ENCODE measurements around the gene GALNT18. TPM values are rescaled to one million over a fixed set of nuclear protein-coding genes. Genes with fewer than 3 reads are reported as not detected.

Gene GALNT18
- total RNA-seq, 1 experiment from 2014 or later: not detected

DNA sequence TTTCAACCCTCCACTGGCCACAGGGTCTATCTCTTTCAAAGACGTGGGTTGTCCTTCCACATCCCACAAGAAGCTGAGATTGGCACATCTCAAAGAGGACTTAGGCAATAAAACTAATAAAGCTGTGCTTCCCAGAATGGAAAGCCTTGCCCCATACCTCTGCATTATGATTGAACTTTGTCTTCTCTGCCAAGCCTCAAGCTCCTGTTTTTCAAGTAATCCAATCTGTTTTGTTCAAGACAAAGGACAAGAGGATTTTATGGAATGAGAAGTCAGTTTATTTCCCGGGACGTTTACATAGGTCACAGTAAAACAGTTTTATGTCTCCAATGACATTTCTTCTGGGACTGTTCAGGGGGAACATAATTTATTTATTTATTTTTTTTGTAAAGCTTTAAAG, 108.4 kb downstream of the GALNT18 start:
- ChIA-PET CTCF (no interaction called here), POLR2A (ENCODE audit: unreplicated experiment) (no interaction called here)
- Histone ChIP-seq H3K9me3 (ENCODE audit: insufficient read depth, low read depth) (no peaks in the 10 kb centered on the region), H3K27ac (no peak overlapping the region), H4K20me1 (ENCODE audit: insufficient read depth) (no peaks in the 10 kb centered on the region), H3K4me2 (no peak overlapping the region), H3F3A (ENCODE audit: insufficient read depth, low read depth) (no peaks in the 10 kb centered on the region), H3K27me3 (ENCODE audit: insufficient read depth, low read depth) (peaks cover 11% of the 10 kb centered on the region), H3K4me1 (replicated peaks; ENCODE audit: insufficient read depth) (no peaks in the 10 kb centered on the region), H3K36me3 (ENCODE audit: low read depth) (no peaks in the 10 kb centered on the region), H3K9me2 (ENCODE audit: insufficient read depth) (no peaks in the 10 kb centered on the region), H3K79me2 (ENCODE audit: low read depth) (no peaks in the 10 kb centered on the region), H2AFZ (no peak overlapping the region), H3K4me3 (no peak overlapping the region)
- DNase-seq: no peak
- intact Hi-C loops (cut with micrococcal nuclease; ENCODE audit: unreplicated experiment): no loop called here
- BruUV-seq (replicated peaks): no TSS peak
- TF ChIP-seq, protein P1, sequence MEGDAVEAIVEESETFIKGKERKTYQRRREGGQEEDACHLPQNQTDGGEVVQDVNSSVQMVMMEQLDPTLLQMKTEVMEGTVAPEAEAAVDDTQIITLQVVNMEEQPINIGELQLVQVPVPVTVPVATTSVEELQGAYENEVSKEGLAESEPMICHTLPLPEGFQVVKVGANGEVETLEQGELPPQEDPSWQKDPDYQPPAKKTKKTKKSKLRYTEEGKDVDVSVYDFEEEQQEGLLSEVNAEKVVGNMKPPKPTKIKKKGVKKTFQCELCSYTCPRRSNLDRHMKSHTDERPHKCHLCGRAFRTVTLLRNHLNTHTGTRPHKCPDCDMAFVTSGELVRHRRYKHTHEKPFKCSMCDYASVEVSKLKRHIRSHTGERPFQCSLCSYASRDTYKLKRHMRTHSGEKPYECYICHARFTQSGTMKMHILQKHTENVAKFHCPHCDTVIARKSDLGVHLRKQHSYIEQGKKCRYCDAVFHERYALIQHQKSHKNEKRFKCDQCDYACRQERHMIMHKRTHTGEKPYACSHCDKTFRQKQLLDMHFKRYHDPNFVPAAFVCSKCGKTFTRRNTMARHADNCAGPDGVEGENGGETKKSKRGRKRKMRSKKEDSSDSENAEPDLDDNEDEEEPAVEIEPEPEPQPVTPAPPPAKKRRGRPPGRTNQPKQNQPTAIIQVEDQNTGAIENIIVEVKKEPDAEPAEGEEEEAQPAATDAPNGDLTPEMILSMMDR (conservative IDR thresholded peaks at IDR 0.05): no peak
- TF ChIP-seq EZH2 (IDR thresholded peaks at IDR 0.05; ENCODE audit: low read depth): no peak

DNA sequence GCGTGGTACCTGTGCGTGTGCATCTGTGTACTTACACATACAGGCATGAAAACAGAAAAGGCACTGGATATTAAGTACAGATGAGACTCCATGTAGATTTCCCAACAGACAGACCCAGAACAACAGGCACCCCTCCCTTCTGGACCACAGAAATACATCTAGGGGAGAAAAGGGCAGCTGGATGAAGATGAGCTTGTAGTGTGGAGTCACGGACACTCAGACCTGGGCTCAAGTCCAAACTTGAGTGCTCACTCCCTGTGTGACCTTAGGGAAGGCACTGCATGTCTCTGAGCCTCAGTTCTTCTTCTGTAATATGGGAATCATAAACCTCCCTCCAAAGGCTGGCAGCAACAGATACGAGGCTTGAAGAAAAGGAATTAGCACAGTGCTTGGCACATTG, 108.9 kb downstream of the GALNT18 start:
- H3K27ac ChIP-seq: no peak overlapping the region
- no peaks in the 10 kb centered on the region for H3K79me2 ChIP-seq (ENCODE audit: low read depth)
- CTCF ChIA-PET: no interaction called here
- no peaks in the 10 kb centered on the region for H4K20me1 ChIP-seq (ENCODE audit: insufficient read depth)
- intact Hi-C loops (cut with micrococcal nuclease; ENCODE audit: unreplicated experiment): no loop called here
- TF ChIP-seq, protein P1 (conservative IDR thresholded peaks at IDR 0.05): no peak
- no peak for TF ChIP-seq EZH2 (IDR thresholded peaks at IDR 0.05; ENCODE audit: low read depth)
- H3K36me3 ChIP-seq (ENCODE audit: low read depth): no peaks in the 10 kb centered on the region
- H3K4me1 ChIP-seq (replicated peaks; ENCODE audit: insufficient read depth): no peaks in the 10 kb centered on the region
- no peak overlapping the region for H3K4me3 ChIP-seq
- BruUV-seq (replicated peaks): no TSS peak
- no peaks in the 10 kb centered on the region for H3F3A ChIP-seq (ENCODE audit: insufficient read depth, low read depth)
- no peaks in the 10 kb centered on the region for H3K9me3 ChIP-seq (ENCODE audit: insufficient read depth, low read depth)
- H3K9me2 ChIP-seq (ENCODE audit: insufficient read depth): no peaks in the 10 kb centered on the region
- peaks cover 11% of the 10 kb centered on the region for H3K27me3 ChIP-seq (ENCODE audit: insufficient read depth, low read depth)
- no peak overlapping the region for H2AFZ ChIP-seq
- POLR2A ChIA-PET (ENCODE audit: unreplicated experiment): no interaction called here
- no peak overlapping the region for H3K4me2 ChIP-seq
- no peak for DNase-seq

DNA sequence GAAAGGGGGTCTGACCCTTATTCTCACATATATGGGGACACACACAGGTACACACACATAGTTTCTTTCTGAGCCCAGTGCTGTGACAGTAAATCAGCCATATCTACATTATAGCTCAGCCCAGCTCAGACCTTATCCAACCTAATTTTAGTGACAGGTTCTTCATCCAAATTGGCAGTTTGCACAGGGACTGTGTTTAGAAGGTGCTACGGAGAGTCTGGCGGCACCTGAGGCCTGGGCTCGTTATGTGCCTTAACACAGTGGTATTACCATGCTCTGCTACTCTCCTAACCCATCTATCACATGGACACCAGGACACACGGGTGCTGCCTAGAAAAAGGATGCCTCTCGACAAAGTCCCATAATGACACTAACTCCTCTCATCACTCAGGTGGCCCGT, 109.3 kb downstream of the GALNT18 start:
- Histone ChIP-seq H3K27me3 (ENCODE audit: insufficient read depth, low read depth) (peaks cover 11% of the 10 kb centered on the region), H3K4me2 (no peak overlapping the region), H3K4me3 (no peak overlapping the region), H3K27ac (no peak overlapping the region), H4K20me1 (ENCODE audit: insufficient read depth) (no peaks in the 10 kb centered on the region), H3K9me2 (ENCODE audit: insufficient read depth) (no peaks in the 10 kb centered on the region), H2AFZ (no peak overlapping the region), H3K4me1 (replicated peaks; ENCODE audit: insufficient read depth) (no peaks in the 10 kb centered on the region), H3F3A (ENCODE audit: insufficient read depth, low read depth) (no peaks in the 10 kb centered on the region), H3K79me2 (ENCODE audit: low read depth) (no peaks in the 10 kb centered on the region), H3K36me3 (ENCODE audit: low read depth) (no peaks in the 10 kb centered on the region), H3K9me3 (ENCODE audit: insufficient read depth, low read depth) (no peaks in the 10 kb centered on the region)
- DNase-seq: no peak
- ChIA-PET POLR2A (ENCODE audit: unreplicated experiment) (no interaction called here), CTCF (no interaction called here)
- no peak for TF ChIP-seq EZH2 (IDR thresholded peaks at IDR 0.05; ENCODE audit: low read depth)
- TF ChIP-seq, protein P1 (conservative IDR thresholded peaks at IDR 0.05): no peak
- intact Hi-C loops (cut with micrococcal nuclease; ENCODE audit: unreplicated experiment): no loop called here
- BruUV-seq (replicated peaks): no TSS peak
